Caki2 (cell line): ENCODE measurements around the gene ZNG1A. TPM values are rescaled to one million over a fixed set of nuclear protein-coding genes. Genes with fewer than 3 reads are reported as not detected.
"Not testable (repeated sequence)": the region's sequence is repeated elsewhere in the genome, so short reads cannot be mapped to it uniquely, and the experiment has no call there.

Experiments used
- DNase-seq: peaks from one replicate; pipeline ENCODE4 v3.0.0-alpha.2; 2015; ENCODE audit warnings: low read depth
- in situ Hi-C: cut with HindIII; loops from 2 replicates; pipeline ENCODE4 v1.10.0; 2016; ENCODE audit warnings: low sequenced_read_pairs, low pct_unique_long_range_greater_than_20kb, mixed read lengths
- total RNA-seq: library from RNA; depleted of rRNA; stranded (reverse); fragments of >200 nt; shearing (Covaris generic); gene quantifications from 2 replicates; pipeline ENCODE4 v1.2.3, GENCODE V29; 2014; ENCODE audit warnings: low replicate concordance; rRNA removed

The ZNG1A gene
- total RNA-seq, 1 experiment from 2014 or later, result 13.7 TPM

DNA sequence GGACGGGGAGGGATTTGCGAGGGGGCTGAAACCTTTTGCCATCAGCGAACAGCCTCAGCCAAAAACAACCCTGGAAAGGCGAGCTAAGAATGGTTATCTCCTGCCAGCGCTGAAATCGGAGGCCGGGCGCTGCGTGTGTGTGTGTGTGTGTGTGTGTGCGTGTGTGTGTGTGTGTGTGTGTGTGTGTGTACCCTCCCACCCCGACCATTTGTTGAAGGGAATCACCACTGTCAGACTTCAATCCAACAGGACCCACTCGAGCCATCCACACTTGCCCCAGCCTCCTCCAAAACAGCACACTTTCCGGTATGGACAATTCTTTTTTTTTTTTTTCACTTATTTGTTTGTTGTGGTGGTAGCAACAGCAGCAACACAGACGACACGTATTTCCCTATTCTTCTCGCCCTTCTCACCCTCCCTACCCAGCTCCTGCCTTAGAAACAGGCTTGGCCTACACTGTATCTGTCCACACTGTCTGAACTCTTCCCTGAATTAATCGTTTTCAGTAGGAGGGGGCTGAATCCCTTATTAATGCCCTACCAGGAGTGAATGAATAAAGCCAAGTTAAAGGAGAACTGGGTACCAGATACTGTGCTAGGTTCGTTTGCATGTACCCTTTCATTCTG is 104.8 kb downstream of the ZNG1A start:
- in situ Hi-C loops, DNase-seq: not testable (repeated sequence)

DNA sequence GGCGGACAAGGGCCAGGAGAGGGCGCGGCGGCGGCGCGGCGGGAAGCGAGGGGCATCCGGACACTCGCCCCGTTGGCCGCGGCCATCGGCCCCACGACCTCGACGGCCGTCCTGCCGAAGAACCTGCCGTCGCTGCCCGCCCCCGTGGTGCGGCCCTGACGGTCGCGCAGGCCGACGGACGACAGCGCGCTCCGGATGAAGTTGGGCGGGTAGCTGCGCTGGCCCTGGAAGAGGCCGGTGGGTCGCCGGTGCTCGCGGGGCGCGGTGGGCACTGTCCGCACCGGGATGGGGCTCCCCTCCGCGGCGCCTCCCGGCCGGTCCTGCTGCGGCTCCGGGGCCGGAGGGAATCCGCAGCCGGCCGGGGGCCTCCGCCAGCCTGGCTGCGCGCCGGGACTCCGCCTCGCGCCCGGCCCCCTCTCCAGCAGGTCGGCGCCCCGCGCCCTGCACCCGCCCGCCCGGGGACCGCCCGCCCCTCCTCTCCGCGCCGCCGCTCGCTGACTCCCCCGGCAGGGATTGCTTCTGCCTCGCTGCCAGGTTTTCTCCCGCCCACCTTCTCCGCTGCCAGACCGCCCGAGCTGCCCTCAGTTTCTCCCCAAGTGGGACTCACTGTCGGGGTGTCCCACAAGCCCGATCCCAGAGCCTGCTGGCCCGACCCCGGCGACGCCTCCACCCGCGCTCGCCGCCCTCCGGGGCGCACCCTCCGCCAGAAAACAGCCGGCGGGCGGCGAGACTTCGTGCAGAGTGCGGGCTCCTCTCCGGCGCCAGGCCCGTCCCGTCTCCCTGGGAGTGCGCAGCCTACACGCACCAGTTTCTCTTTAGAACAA is 105.6 kb downstream of the ZNG1A start:
- in situ Hi-C loops, DNase-seq: not testable (repeated sequence)

Other genes with a start within 250 kb of the ZNG1A start
- 7.8 and 7.9 TPM in 2 replicates for gene WASHC1, start 149.6 kb downstream of the ZNG1A start, total RNA-seq
- not detected in 2 replicates for gene FOXD4, start 60.6 kb downstream of the ZNG1A start, total RNA-seq
- gene DOCK8, start 35.8 kb upstream of the ZNG1A start, total RNA-seq, result 5.6 and 5.9 TPM in 2 replicates